A673 (cell line): ENCODE measurements around the gene PDGFRB.

ENCODE experiments used
- EZH2 ChIP-seq: fragments of 200-600 bp; sonication (generic); IDR thresholded peaks from 2 replicates; pipeline ENCODE4 v1.6.1; 2017; ENCODE audit warnings: borderline replicate concordance, low read depth, mild to moderate bottlenecking, mixed read lengths, antibody characterized with exemption, low read length; ENCODE audit not compliant: poor library complexity, severe bottlenecking
- TF ChIP-seq, protein P1 (sequence below): fragments of 300-800, 200-600 bp; sonication (generic); conservative IDR thresholded peaks from 2 replicates; pipeline ENCODE4 v1.5.1; 2017; ENCODE audit warnings: low read depth, mild to moderate bottlenecking, antibody characterized with exemption, low read length, moderate library complexity, mixed read lengths

DNA sequence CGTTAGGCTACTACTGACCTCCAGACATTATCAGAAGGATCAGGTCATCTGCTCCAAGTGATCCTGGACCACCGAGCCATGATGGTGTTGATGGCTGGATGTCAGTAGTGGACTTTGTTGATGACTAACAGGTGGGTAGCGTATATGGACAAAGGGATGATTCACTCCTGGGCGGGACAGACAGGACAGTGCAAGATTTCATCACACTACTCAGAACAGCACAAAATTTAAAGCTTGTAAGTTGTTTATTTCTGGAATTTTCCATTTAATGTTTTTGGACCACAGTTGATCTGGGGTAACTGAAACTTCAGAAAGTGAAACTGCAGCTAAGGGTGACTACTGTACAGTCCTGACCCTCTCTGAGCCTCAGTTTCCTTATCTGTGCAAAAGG lies 12.7 kb downstream of the PDGFRB start:
- TF ChIP-seq, protein P1, sequence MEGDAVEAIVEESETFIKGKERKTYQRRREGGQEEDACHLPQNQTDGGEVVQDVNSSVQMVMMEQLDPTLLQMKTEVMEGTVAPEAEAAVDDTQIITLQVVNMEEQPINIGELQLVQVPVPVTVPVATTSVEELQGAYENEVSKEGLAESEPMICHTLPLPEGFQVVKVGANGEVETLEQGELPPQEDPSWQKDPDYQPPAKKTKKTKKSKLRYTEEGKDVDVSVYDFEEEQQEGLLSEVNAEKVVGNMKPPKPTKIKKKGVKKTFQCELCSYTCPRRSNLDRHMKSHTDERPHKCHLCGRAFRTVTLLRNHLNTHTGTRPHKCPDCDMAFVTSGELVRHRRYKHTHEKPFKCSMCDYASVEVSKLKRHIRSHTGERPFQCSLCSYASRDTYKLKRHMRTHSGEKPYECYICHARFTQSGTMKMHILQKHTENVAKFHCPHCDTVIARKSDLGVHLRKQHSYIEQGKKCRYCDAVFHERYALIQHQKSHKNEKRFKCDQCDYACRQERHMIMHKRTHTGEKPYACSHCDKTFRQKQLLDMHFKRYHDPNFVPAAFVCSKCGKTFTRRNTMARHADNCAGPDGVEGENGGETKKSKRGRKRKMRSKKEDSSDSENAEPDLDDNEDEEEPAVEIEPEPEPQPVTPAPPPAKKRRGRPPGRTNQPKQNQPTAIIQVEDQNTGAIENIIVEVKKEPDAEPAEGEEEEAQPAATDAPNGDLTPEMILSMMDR: no peak
- no peak for TF ChIP-seq EZH2
